Activated T-cell treated with anti-CD3 and anti-CD28 coated beads for 4 hours (primary cell): ENCODE results near the gene PIGX.
A peak's percentile ranks its signal among the peaks of the same experiment; 100 is the strongest.

Source experiments
- DNase-seq: peaks from one replicate; pipeline ENCODE4 v3.0.0-alpha.2; 2020

PIGX gene

DNA sequence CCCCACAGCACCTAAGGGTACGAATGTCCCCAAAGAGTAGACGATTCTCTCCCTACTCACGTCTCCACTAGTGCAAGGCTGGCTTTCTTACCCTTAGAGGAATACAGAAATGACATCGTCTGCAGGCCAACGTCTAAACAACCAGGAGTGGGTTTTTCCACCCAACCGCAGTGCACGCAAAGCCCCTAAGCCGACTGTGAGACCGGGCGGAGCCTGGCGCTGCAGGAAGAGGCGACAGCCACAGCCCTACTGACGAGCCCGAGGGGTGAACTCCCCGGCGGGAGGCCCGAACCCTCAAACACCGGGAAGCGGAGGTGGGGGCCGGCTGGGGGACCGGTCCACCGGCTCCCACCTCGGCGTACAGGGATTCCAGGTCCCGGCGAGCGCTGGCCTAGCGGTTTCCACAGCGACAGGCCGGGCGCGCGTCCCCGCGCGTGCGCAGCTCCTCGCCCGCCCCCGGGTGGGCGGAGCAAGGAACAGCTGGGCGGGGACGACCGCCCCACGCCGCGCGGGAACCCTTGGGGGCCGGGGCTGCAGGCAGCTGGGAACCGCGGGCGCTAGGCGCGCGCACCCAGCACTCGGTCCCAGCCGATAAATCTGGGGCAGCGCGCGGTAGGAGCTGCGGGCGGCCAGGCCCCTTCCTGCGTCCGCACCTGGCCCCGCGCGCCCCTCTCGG lies at the start of gene PIGX, which contains the start of gene CEP19:
PIGX (plus strand) TSS at position 540 of the 676 bp plus-strand sequence.
CEP19 (minus strand) TSS at position 413 of the 676 bp plus-strand sequence. CDS start 3,593 bp downstream, outside the sequence.
- peak; percentile 80 for DNase-seq

DNA sequence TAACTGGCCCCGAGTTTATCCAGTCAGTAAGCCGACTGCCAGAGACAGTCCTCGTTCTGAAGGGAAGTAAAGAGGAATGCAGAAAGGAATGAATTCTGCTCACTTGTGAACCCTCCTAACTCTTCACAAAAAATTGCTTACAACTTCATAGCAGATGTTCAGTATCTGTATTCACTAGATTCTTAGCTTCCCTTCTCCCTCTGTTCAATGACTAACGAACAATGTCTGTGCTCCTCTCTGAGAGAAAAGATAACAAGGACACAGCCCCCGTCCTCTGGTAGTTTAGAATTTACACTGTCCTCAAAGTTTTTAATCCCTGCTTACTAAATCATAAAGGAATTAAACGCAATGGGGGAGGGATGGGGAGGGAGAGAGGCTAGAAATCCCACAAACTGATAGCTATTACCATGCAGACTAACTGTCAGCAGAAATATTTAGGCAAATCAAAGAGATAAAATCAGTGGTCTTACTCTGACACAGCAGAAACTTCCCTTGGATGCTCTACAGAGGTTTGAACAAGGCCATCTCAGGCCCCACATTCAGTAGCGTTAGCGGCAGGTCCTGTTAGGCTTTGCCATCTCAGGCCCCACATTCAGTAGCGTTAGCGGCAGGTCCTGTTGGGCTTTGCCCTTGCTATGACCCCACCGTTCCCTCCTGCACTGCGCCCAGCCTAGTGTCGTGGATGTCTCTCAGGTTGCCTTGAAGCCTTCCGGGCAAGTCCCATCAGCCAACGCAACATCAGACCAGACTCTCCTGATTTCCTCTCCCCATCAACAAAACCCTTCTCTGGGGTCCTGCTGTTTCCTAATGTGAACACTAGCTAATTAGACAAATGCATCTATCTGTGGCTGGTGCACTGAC lies 49.2 kb upstream of the PIGX start:
- no peak for DNase-seq

DNA sequence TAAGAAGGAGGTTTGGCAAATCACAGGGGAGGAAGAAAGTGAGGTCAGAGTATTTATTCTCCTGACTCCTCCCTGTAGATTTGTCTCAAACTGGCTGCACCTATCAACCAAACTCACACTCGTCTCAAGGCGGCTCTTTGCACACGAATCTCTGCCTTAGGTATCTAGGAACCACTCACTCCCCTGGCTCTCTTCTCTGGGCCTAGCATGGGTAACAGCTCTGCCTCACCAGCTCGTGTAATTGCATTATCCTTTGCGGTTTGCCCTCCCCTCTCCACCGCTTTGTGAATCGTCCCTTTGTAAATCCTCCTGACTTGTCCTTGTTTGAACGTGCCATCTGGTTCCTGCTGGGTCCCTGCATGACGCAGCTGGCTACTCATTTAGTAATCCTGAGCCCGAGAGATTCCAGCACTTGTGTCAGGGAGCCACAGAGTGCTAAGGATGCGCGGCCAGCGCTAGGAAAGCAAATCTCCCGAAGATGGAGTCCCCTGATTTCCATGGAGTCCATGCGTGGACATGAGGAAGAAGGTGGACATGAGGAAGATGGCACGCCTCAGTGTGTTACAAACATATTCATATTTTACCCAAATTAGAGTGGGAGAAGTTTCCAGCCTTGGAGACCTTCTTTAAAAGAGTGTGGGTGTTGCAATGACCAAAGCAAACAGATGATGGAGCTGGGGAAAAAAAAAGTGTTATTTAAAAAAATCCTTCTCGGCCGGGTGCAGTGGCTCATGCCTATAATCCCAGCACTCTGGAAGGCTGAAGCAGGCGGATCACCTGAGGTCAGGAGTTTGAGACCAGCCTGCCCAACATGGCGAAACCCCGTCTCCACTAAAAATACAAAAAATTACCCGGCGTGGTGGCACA lies 45.9 kb upstream of the PIGX start:
- DNase-seq, result no peak

DNA sequence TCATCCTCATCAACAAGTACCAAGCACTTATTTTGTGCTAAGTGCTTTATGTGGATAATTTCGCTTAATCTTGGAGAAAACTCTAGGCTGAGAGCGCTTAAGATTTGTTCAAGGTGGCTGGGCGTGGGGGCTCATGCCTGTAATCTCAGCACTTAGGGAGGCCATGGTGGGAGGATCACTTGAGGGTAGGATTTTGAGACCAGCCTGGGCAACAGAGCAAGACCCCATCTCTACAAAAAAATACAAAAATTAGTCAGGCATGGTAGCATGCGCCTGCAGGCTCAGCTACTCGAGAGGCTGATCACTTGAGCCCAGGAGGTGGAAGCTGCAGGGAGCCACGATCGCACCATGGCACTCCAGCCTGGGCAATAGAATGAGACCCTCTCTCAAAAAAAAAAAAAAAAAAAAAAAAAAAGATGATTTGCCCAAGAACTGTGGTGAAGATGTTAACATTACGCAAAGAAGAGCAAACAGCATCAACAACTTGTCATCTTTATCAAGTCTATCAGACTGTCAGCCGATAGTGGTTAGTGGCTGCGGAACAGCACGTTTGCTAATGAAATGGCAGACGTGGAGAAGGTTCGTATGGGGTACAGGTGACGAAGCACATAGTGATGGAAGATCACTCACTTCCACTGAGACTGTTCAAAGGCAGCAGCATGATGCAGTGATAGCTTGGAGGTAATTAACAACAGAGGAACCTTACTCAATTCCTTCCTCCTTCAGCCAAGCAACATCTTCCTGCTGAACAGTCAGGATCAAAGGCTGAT lies 44.9 kb upstream of the PIGX start:
- DNase-seq, result no peak

DNA sequence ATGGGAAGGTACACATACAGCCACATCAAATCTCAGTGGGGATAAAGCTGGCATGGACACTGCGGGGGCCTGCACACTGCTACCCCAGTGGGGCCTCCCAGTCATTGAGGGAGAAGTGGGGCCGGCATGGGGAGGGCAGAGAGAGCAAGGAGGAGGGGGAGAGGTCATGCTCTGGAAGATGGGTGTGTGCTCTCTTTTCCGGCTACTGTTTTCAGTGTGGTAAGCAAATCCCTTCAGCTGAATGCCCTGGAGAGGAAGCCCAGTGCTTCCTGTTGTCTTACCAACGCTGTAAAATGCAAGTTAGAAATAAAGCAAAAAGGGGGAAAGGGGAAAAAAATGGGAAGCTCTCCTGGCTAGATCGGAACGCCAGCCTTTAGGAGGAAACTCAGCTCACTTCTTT lies 41.8 kb upstream of the PIGX start:
- no peak for DNase-seq

DNA sequence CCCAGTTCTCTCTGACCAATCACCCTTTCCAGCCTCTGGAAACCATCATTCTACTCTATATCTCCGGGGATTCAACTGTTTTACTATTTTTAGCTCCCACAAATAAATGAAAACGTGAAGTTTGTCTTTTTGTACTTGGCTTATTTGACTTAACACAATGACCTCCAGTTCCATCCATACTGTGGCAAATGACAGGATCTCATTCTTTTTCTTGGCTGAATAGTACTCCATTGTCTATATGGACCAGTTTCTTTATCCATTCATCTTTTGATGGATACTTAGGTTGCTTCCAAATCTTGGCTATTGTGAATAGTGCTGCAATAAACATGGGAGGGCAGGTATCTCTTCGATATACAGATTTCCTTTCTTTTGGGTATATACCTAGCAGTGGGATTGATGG lies 38.5 kb upstream of the PIGX start:
- no peak for DNase-seq

DNA sequence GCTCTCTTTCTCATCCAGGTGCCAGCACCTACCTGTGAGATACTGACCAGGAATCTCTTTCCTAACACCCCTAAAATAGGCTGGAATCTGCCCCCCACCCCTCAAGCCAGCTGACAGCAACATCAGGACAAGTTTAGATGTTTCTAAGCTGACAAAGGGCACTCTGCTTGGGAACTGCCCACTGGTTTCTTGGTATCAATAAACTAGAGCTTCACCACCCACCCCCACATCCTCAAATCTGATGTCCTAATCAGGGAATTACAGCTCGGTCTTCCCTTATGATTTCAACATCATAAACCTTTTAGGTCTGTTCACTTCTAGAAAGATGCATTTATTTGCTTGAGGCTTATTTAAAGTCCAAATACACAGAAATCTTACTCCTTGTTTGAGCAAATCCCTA lies 34.8 kb upstream of the PIGX start:
- no peak for DNase-seq

DNA sequence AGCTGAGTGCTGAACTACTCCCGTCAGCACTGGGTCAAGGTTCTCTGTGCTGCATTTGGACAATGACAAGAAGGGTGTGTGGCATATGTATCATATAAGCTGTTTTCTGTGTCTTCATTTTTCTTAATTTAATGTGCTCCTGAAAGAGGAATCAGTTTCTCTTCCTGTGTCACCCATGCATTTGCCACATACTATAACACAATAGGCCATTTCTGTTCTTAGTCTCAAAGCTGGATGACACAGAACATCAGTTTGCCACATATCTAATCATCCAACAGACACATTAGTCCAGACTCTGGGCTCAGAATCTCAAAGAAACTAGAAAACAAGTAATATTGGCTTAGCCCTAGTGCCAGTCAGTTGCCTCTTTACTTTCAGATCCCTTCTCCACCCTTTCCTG lies 34.2 kb upstream of the PIGX start:
- DNase-seq, result no peak

DNA sequence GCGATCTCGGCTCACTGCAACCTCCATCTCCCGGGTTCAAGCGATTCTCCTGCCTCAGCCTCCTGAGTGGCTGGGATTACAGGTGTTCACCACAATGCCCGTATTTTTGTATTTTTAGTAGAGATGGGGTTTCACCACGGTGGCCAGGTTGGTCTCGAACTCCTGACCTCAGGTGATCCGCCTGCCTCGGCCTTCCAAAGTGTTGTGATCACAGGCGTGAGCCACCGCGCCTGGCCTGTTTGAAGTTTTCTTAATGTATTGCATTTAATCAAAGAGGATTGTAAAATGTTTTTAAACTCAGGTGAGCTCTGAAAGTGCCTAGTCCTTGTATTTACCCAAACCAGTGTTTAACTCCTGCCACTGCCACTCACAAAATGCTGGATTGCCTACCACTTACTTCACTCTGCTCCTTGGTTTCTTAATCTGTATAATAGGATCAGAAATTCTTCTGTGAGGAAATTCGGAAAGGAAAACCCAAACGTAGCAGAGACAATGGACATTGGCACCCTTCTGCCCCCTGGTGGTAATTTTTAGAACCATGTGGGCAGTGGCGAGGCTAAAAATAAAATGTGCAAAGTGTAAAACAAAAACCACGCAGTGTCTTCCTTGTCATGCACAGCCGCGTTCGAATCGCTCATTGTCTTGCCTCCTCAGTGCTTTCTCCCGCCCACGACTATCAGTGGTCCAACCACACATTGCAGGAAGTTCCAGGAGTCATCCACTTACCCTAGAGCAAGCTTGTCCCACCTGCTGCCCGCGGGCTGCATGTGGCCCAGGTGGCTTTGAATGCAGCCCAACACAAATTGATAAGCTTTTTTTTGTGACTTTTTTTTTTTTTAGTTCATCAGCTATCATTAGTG lies 27.4 kb upstream of the PIGX start:
- DNase-seq, result peak; percentile 64

DNA sequence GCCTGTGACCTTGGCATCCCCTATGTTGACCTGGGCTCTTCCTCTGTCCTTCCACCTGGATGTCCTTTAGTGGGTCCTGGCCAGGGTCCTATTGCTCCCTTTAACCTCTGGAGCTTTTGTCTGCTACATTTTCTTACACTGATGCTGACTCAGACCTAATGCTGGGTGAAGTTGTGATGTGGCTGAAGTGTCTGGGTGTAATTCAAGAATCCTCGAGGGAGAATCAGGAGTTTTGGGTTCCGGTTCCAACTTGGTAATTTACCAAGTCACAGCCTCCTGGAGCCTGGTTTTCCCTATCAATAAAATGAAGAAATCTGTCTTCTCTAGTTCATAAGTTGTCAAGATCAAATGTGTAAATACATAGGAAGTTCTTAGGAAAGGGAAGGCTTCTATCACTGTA lies 25.7 kb upstream of the PIGX start:
- no peak for DNase-seq

DNA sequence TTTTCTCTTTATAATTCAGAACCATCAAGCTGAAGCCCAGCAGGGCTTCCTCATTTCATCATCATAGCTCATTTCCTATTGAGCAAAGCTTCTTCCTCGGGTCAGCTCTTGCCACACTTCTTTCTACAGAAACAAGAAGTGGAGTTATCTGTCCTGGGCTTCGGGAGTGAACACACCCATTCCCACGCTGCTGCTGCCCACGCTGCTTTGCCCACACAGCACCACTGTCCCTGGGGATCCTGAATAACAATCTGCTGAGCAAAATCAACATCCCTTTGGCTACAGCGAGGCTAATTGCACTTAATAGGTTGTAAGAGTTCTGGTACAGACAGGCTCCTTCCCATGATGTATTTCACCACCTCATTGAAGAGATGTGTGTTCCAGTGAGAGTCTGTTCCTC lies 23.8 kb upstream of the PIGX start:
- DNase-seq, result no peak

DNA sequence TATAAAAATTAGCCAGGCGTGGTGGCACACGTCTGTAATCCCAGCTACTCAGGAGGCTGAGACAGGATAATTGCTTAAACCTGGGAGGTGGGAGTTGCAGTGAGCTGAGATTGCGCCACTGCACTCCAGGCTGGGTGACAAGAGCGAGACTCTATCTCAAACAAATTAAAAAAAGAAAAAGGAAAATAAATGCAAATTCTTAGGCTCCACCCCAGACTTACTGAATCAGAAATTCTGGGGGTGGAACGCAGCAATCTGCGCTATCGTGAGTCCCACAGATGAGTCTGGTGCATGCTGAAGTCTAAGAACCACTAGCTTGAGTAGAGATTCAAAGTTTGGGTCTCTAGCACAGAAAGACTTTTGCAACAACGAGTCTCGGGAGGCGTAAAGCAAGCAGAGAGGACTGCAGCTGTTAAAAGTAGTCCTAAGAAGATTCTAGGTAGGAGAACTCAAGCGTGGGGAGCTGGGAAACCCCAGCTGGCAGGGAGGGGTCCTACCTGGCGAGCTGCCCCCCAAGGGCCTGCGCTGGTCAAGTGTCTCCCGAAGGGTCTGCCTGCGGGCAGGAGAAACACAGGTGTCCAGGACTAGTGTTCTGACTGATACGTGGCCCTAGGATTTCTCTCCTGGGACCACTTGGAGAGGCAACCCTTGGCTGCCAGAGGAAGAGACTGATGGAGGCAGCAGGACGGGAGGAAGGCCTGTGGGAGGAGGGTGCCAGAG lies 22.1 kb upstream of the PIGX start:
- DNase-seq, result no peak

DNA sequence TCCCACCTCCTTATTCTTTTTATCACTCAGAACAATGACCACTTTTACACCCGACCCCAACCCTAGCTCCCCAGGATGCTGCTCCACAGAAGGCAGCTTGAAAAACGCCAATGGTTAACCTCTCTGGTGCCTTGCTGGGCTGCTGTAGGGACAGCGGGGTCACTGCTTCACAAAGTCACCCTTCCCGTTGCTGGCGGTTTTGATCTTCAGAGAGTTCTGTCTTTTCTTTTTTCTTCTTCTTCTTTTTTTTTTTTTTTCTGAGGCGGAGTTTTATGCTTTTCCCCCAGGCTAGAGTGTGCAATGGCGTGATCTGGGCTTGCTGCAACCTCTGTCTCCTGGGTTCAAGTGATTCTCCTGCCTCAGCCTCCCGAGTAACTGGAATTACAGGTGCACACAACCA lies 20.8 kb upstream of the PIGX start:
- DNase-seq, result no peak

DNA sequence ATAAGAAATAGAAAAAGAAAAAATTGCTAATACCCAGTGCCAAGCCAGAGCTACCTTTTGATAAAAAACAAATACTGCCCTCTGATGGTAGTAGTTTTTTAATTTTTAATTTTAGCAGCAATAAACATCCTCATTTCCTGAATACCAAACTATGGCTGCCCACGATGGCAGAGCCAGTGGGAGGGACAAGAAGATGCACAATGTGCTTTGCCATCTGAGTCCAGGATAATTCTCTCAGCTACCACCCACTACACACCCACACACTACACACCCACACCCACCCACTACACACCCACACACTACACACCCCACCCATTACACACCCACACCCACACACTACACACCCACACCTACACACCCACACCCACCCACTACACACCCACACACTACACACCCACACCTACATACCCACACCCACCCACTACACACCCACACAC lies 18.0 kb upstream of the PIGX start:
- peak; percentile 13 for DNase-seq

DNA sequence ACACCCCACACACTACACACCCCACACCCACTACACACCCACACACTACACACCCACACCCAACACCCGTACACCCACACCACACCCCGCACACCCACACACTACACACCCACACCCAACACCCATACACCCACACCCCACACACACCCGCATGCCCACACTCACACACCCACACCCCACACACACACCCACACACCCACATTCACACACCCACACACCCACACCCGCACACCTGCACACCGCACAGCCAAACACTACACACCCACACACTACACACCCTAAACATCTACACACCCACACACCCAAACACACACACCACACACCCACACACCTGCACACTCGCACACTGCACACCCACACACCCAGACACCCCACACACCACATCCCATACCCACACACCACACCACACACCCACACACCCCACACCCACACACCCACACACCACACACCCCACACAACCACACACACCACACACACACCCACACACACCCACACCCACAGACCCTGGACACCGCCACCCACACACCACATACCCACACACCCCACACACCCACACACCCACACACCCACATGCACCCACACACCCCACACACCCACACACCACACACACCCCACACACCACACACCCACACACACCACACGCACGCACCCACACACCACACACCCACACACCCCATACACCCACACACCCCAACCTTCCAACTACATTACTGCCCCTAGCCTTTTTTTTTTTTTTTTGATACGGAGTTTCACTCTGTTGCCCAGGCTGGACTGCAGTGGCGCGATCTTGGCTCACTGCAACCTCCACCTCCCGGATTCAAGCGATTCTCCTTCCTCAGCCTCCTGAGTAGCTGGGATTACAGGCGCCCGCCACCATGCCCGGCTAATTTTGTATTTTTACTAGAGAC lies 17.0 kb upstream of the PIGX start:
- peak; percentile 23 for DNase-seq

DNA sequence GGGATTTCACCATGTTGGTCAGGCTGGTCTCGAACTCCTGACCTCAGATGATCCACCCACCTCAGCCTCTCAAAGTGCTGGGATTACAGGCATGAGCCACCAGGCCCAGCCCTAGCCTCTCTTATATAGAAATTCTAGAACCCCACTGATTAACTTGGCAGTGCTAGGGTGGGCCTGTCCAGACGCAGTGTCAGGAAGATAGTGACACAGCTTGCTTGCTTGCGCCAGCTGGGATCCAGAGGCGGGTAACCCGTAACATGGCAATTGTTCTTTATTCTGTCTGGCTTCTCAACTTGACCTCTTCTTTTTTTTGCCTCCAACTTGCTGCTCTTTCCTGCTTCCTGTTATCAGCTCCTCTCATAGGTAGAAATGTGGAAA lies 16.3 kb upstream of the PIGX start:
- no peak for DNase-seq

DNA sequence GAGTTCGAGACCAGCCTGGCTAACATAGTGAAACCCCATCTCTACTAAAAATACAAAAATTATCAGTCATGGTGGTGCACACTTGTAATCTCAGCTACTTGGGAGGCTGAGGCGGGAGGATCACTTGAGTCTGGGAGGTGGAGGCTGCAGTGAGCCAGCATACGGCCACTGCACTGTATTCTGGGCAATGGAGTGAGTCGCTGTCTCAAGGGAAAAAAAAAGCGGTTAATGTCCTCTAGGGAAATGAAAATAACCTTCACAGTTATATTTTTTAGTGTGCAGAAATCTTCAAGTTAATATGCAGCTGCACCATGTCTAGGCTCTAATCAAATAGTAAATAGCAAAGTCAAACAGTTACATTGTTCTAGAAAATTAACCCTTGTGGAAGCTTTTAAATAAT lies 14.9 kb upstream of the PIGX start:
- no peak for DNase-seq

DNA sequence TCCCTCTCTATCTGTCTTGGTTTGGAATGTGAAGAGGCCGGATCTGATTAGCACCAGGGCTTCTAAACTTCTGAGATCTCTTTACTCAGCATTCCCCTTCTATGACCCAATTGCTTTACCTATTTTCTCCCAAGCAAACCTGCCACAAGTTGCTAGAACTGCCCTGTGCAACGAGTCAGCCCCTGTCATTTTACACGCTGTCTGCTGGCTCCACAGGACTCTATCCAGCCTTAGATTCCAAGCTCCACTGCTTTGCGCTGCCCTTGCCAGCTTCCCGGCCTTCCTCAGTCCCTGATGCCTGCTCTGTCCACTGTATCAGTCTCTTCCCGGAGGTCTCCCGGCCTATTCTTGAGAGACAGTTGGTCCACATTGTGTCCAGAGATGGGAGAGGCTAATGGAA lies 12.4 kb upstream of the PIGX start:
- DNase-seq, result no peak

DNA sequence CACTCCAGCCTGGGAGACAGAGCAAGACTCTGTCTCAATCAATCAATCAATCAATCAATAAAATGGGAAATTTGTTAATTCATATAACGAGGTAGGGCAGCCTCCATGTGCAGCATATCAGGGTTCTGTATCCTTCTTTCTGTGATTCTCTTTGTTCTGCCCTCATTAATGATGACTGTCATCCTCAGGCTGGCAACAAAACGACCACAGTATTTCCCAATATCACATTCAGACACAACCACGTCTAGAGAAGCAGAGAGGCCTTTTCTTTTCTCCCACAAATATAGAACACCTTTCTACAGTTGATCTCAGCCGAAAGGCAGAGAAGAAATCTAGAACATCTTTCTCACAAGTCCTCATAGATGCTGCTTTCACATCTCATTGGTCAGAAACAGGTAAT lies 11.4 kb upstream of the PIGX start:
- DNase-seq, result no peak

DNA sequence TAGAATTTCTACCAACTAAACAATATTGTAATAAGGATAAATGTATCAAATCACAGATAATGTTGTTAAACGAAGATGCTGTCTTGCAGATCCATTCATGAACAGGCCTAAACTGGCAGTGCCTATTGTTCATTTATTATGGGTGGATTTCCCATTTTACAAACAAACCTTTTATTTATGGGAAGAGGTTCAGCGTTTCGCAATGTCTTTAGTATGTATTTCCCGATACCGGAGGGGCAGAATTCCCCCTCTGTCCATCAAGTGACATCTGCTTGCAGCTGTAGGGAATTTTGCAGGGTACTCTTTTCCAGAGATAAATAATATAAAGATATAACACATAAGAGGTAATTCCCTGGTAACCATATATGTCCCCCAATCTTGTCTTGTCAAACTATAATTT lies 5.8 kb upstream of the PIGX start:
- DNase-seq, result no peak
